HS-5 (cell line): Measurements from ENCODE around the gene CIAO2A.
"Not testable (repeated sequence)": the region's sequence is repeated elsewhere in the genome, so short reads cannot be mapped to it uniquely, and the experiment has no call there.

ENCODE experiments used
- DNase-seq: peaks from one replicate; pipeline ENCODE4 v3.0.0-alpha.2; 2012; ENCODE audit warnings: low read depth

Gene CIAO2A

GRCh38 chr15:64112073-64112772, 18.6 kb upstream of the CIAO2A start:
- DNase-seq, result no peak

- DNase-seq, result no peak
Observed at GRCh38 chr15:64111679-64112050, 18.0 kb upstream of the CIAO2A start.

GRCh38 chr15:64110950-64111678, 17.5 kb upstream of the CIAO2A start:
- no peak for DNase-seq

GRCh38 chr15:64110108-64110701, 16.6 kb upstream of the CIAO2A start:
- DNase-seq, result not testable (repeated sequence)

- DNase-seq, result no peak
Observed at GRCh38 chr15:64107337-64107736, 13.7 kb upstream of the CIAO2A start.

GRCh38 chr15:64105113-64105704, 11.6 kb upstream of the CIAO2A start:
- no peak for DNase-seq

GRCh38 chr15:64102497-64102896, 8.9 kb upstream of the CIAO2A start:
- DNase-seq, result no peak

- no peak for DNase-seq
Observed at GRCh38 chr15:64100958-64101357, 7.3 kb upstream of the CIAO2A start.

GRCh38 chr15:64099379-64099778, 5.7 kb upstream of the CIAO2A start:
- DNase-seq, result no peak

- no peak for DNase-seq
Observed at GRCh38 chr15:64096668-64097384, 3.2 kb upstream of the CIAO2A start.

- DNase-seq, result peak; percentile 60
Observed at GRCh38 chr15:64095795-64096667, 2.4 kb upstream of the CIAO2A start, which contains the start of gene SNX1. SNX1 (plus strand) TSS chr15:64095982; CDS start chr15:64096014, 32 bp downstream.

- no peak for DNase-seq
Observed at GRCh38 chr15:64095431-64095794, 1.8 kb upstream of the CIAO2A start.

GRCh38 chr15:64092864-64093626, 593 bp downstream of the CIAO2A start:
- DNase-seq, result no peak

GRCh38 chr15:64092075-64092820, 1.4 kb downstream of the CIAO2A start:
- no peak for DNase-seq

- no peak for DNase-seq
Observed at GRCh38 chr15:64090527-64090926, 3.1 kb downstream of the CIAO2A start.

GRCh38 chr15:64089543-64090280, 3.9 kb downstream of the CIAO2A start:
- no peak for DNase-seq

- DNase-seq, result no peak
Observed at GRCh38 chr15:64082757-64083156, 10.9 kb downstream of the CIAO2A start.

- DNase-seq, result not testable (repeated sequence)
Observed at GRCh38 chr15:64073496-64073895, 20.1 kb downstream of the CIAO2A start.

- no peak for DNase-seq
Observed at GRCh38 chr15:64072812-64073211, 20.8 kb downstream of the CIAO2A start.
